ENCODE data around the gene RAB2B.
A peak's percentile ranks its signal among the peaks of the same experiment; 100 is the strongest.

The RAB2B gene

DNA sequence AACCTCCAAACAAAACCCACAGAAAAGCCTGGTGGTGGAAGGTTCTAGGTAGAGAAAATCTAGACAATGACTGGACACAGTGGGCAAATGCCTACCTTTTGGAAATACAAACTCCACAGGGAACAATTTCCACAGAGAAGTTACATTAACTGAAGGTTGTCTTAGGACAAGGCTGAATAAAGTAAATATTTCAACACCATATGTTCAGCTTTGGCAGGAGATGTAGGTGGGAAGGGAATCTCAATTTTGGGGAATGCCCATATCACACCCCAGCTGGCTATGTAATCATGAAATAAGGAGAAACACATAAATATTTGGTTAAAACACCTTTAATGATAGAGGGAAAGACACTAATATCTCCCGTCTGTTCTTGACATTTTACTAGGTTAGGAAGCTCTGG, 44.0 kb upstream of the RAB2B start:
- H3K4me3 ChIP-seq (ENCODE audit: low read depth in 1 of 2, low read length in 2 of 2): no peak overlapping the region
- peaks cover 6% of the 10 kb centered on the region for H3K4me1 ChIP-seq (ENCODE audit: insufficient read depth, low read length)
- ATAC-seq (ENCODE audit: insufficient read depth, low read depth): no peak
- DNase-seq: no peak
- no peaks in the 10 kb centered on the region for H4K20me1 ChIP-seq (ENCODE audit: insufficient read depth, low read length)
- H2AFZ ChIP-seq (ENCODE audit: low read depth, low read length): no peak overlapping the region
- H3K36me3 ChIP-seq (ENCODE audit: insufficient read depth, low read length): peaks cover 8% of the 10 kb centered on the region
- no peaks in the 10 kb centered on the region for H3K9me3 ChIP-seq (ENCODE audit: insufficient read depth, low read length, severe bottlenecking)
- no peak overlapping the region for H3K4me2 ChIP-seq (ENCODE audit: insufficient read depth, low read length)
- H3K27ac ChIP-seq (ENCODE audit: low read length): no peak overlapping the region
- H3K79me2 ChIP-seq (ENCODE audit: insufficient read depth, low read length): peaks cover 5% of the 10 kb centered on the region
- H3K27me3 ChIP-seq (ENCODE audit: insufficient read depth, low read length, poor library complexity): no peaks in the 10 kb centered on the region
- H3K9ac ChIP-seq (ENCODE audit: low read depth, low read length): no peak overlapping the region
- TF ChIP-seq, protein P1, sequence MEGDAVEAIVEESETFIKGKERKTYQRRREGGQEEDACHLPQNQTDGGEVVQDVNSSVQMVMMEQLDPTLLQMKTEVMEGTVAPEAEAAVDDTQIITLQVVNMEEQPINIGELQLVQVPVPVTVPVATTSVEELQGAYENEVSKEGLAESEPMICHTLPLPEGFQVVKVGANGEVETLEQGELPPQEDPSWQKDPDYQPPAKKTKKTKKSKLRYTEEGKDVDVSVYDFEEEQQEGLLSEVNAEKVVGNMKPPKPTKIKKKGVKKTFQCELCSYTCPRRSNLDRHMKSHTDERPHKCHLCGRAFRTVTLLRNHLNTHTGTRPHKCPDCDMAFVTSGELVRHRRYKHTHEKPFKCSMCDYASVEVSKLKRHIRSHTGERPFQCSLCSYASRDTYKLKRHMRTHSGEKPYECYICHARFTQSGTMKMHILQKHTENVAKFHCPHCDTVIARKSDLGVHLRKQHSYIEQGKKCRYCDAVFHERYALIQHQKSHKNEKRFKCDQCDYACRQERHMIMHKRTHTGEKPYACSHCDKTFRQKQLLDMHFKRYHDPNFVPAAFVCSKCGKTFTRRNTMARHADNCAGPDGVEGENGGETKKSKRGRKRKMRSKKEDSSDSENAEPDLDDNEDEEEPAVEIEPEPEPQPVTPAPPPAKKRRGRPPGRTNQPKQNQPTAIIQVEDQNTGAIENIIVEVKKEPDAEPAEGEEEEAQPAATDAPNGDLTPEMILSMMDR (IDR thresholded peaks at IDR 0.05; ENCODE audit: borderline replicate concordance, extremely low read depth, low read length, poor library complexity, severe bottlenecking): no peak
- no peak for TF ChIP-seq EZH2 (IDR thresholded peaks at IDR 0.05; ENCODE audit: borderline replicate concordance, low read depth, low read length, severe bottlenecking)

DNA sequence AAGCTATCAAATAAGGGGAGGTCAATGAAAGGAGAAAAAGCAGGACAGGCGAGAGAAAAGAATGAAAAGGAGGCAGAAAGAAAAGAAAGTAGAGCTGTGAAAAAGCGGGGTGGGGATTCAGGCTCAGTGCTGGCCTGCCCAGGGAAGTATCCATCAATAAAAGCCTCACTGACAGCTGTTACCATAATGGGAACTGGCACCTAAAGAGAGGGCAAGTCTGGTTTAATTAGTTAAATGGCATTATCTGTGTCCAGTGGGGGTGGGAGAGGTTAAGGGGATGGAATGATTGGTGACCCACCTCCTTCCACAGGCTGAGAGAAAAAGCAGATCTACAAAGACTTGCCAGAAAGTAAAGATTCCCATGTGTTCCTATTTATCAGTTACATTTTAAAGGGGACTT, 42.0 kb upstream of the RAB2B start:
- TF ChIP-seq, protein P1 (IDR thresholded peaks at IDR 0.05; ENCODE audit: borderline replicate concordance, extremely low read depth, low read length, poor library complexity, severe bottlenecking): no peak
- no peak for TF ChIP-seq EZH2 (IDR thresholded peaks at IDR 0.05; ENCODE audit: borderline replicate concordance, low read depth, low read length, severe bottlenecking)

DNA sequence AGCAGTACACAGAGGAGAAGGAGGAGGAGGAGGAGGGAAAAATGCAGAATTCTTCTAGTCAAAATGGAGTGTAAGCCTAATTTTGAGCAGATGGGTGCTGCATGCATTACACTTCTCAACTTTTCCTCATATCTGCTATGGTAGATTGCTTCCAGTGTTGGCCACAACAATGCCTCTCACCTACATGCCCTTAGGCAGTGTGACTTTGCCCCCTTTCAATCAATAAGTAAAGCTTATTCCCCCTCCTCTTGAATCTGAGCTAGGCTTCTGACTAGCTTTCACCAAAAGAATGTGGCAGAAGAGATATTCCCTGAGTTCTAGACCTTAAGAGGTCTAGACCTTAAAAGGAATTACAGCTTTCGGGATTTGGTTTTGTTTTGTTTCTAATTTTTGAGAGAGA, 37.6 kb upstream of the RAB2B start:
- Histone ChIP-seq H4K20me1 (ENCODE audit: insufficient read depth, low read length) (no peaks in the 10 kb centered on the region), H3K9ac (ENCODE audit: low read depth, low read length) (no peak overlapping the region), H3K27ac (ENCODE audit: low read length) (no peak overlapping the region), H3K79me2 (ENCODE audit: insufficient read depth, low read length) (peaks cover 19% of the 10 kb centered on the region), H3K4me1 (ENCODE audit: insufficient read depth, low read length) (peaks cover 18% of the 10 kb centered on the region), H3K4me3 (ENCODE audit: low read depth in 1 of 2, low read length in 2 of 2) (no peak overlapping the region), H3K27me3 (ENCODE audit: insufficient read depth, low read length, poor library complexity) (no peaks in the 10 kb centered on the region), H3K9me3 (ENCODE audit: insufficient read depth, low read length, severe bottlenecking) (no peaks in the 10 kb centered on the region), H3K4me2 (ENCODE audit: insufficient read depth, low read length) (no peak overlapping the region), H3K36me3 (ENCODE audit: insufficient read depth, low read length) (peaks cover 7% of the 10 kb centered on the region), H2AFZ (ENCODE audit: low read depth, low read length) (peak overlapping the region; percentile 8; the same call in 1 of the 2 replicates)
- no peak for TF ChIP-seq EZH2 (IDR thresholded peaks at IDR 0.05; ENCODE audit: borderline replicate concordance, low read depth, low read length, severe bottlenecking)
- TF ChIP-seq, protein P1 (IDR thresholded peaks at IDR 0.05; ENCODE audit: borderline replicate concordance, extremely low read depth, low read length, poor library complexity, severe bottlenecking): no peak
- no peak for DNase-seq
- no peak for ATAC-seq (ENCODE audit: insufficient read depth, low read depth)

More for the DNA sequence above, 42.0 kb upstream of the RAB2B start:
- Histone ChIP-seq H3K4me3 (ENCODE audit: low read depth in 1 of 2, low read length in 2 of 2) (no peak overlapping the region), H3K9me3 (ENCODE audit: insufficient read depth, low read length, severe bottlenecking) (no peaks in the 10 kb centered on the region), H3K4me2 (ENCODE audit: insufficient read depth, low read length) (no peak overlapping the region), H2AFZ (ENCODE audit: low read depth, low read length) (no peak overlapping the region), H3K36me3 (ENCODE audit: insufficient read depth, low read length) (no peaks in the 10 kb centered on the region), H4K20me1 (ENCODE audit: insufficient read depth, low read length) (no peaks in the 10 kb centered on the region), H3K27me3 (ENCODE audit: insufficient read depth, low read length, poor library complexity) (no peaks in the 10 kb centered on the region), H3K9ac (ENCODE audit: low read depth, low read length) (no peak overlapping the region), H3K27ac (ENCODE audit: low read length) (no peak overlapping the region), H3K79me2 (ENCODE audit: insufficient read depth, low read length) (no peaks in the 10 kb centered on the region), H3K4me1 (ENCODE audit: insufficient read depth, low read length) (no peaks in the 10 kb centered on the region)
- ATAC-seq (ENCODE audit: insufficient read depth, low read depth) (no peak), DNase-seq (no peak)
